K562 (cell line): ENCODE results near the gene LCN1. TPM values are rescaled to one million over a fixed set of nuclear protein-coding genes. Genes with fewer than 3 reads are reported as not detected.

Experiments used
- ATAC-seq: fragments of 200-7000 bp; cut with Tn5 transposase; 3 replicates; pipeline ENCODE4 v1.9.1; 2020; ENCODE audit warnings: moderate library complexity
- BruUV-seq: library from RNA; stranded (reverse); fragments of 400-500 nt; replicated peaks from 2 replicates; lab custom pipeline; 2021; lab: Mats Ljungman, UMichigan
- CTCF ChIA-PET: fragments of 300-600 bp; formaldehyde crosslinking; extraction: SDS; loops from one replicate; lab custom pipeline; 2021; ENCODE audit warnings: low intra/inter-chr PET ratio; lab: Yijun Ruan, JAX
- POLR2A ChIA-PET: fragments of 300-600, 350-650 bp; sonication (Branson Sonifier 250); formaldehyde crosslinking; extraction: SDS; loops from one replicate; lab custom pipeline; 2021; ENCODE audit warnings: antibody characterized with exemption, inconsistent platforms; lab: Yijun Ruan, JAX
- DNase-seq, 4 experiments: peaks; one replicate each; pipeline versions ENCODE4 v3.0.0 to v3.0.0-alpha.2; 2011 to 2018; ENCODE audit warnings: low spot score in 3 of 4, mixed read lengths in 3 of 4; ENCODE audit errors: extremely low read depth in 1 of 4
- FAIRE-seq: peaks from 2 replicates; lab custom pipeline; 2011; peaks lifted over from hg19 to GRCh38; lab: Jason Lieb, UNC
- H2AFZ ChIP-seq: 2 replicates; pipeline ENCODE4 v1.6.0; 2011; ENCODE audit warnings: low read depth, low read length, control low read depth, inconsistent platforms
- H3K27ac ChIP-seq: fragments of 200-600 bp; 3 replicates; pipeline ENCODE4 v1.8.0; 2011; ENCODE audit warnings: low read depth, mild to moderate bottlenecking, control low read depth, inconsistent platforms, low read length, moderate library complexity, mixed read lengths; ENCODE audit errors: extremely low read depth
- H3K27me3 ChIP-seq, 2 experiments: fragments of 300-600 bp in 1 of 2; 2 replicates in 1 of 2; 3 replicates in 1 of 2; pipeline versions ENCODE4 v1.6.0 to v1.8.0; 2011; ENCODE audit warnings: inconsistent platforms in 2 of 2, low read length in 2 of 2, mild to moderate bottlenecking in 1 of 2, mixed read lengths in 1 of 2, moderate library complexity in 1 of 2; ENCODE audit not compliant: control insufficient read depth in 2 of 2, insufficient read depth in 2 of 2
- H3K36me3 ChIP-seq: fragments of 300-600 bp; 3 replicates; pipeline ENCODE4 v1.8.0; 2011; ENCODE audit warnings: mild to moderate bottlenecking, low read length, inconsistent platforms; ENCODE audit not compliant: control insufficient read depth, insufficient read depth
- H3K4me1 ChIP-seq, 2 experiments: fragments of 200-600 bp in 1 of 2; replicated peaks in 1 of 2; 2 replicates in 1 of 2; 3 replicates in 1 of 2; pipeline versions ENCODE4 v1.5.1 to v1.8.0; 2011; ENCODE audit warnings: inconsistent platforms in 2 of 2, low read length in 2 of 2, mild to moderate bottlenecking in 1 of 2, mixed read lengths in 1 of 2, moderate library complexity in 1 of 2; ENCODE audit not compliant: control insufficient read depth in 2 of 2, insufficient read depth in 2 of 2
- H3K4me2 ChIP-seq: 2 replicates; pipeline ENCODE4 v1.6.1; 2011; ENCODE audit warnings: low read length, control low read depth, inconsistent platforms, mixed read lengths; ENCODE audit not compliant: insufficient read depth
- H3K4me3 ChIP-seq: fragments of 200-600 bp; sonication (generic), shearing (Covaris generic); 2 replicates; pipeline ENCODE4 v1.5.1; 2016; ENCODE audit warnings: control low read depth, inconsistent platforms
- H3K79me2 ChIP-seq: fragments of 200-600 bp; 3 replicates; pipeline ENCODE4 v1.8.0; 2011; ENCODE audit warnings: low read length, inconsistent platforms; ENCODE audit not compliant: control insufficient read depth, insufficient read depth
- H3K9ac ChIP-seq, 2 experiments: 2 replicates each; pipeline versions ENCODE4 v1.6.0 to v1.6.1; 2011; ENCODE audit warnings: low read depth in 2 of 2, low read length in 2 of 2, control low read depth in 1 of 2, inconsistent platforms in 1 of 2, mild to moderate bottlenecking in 1 of 2, mixed read lengths in 1 of 2; ENCODE audit not compliant: insufficient read depth in 1 of 2
- H3K9me1 ChIP-seq: one replicate; pipeline ENCODE4 v1.6.0; 2011; ENCODE audit warnings: inconsistent platforms, mild to moderate bottlenecking, low read length, moderate library complexity; ENCODE audit not compliant: control insufficient read depth, insufficient read depth
- H3K9me3 ChIP-seq: replicated peaks from 2 replicates; pipeline ENCODE4 v1.5.1; 2011; ENCODE audit warnings: low read depth, low read length, inconsistent platforms; ENCODE audit not compliant: control insufficient read depth, insufficient read depth
- H4K20me1 ChIP-seq: replicated peaks from 2 replicates; pipeline ENCODE4 v1.6.1; 2011; ENCODE audit warnings: low read length, inconsistent platforms, mixed read lengths; ENCODE audit not compliant: control insufficient read depth, insufficient read depth
- EGR1 ChIP-seq: fragments of 450-650 bp; conservative IDR thresholded peaks from 2 replicates; pipeline ENCODE4 v1.6.1; 2017; ENCODE audit warnings: mild to moderate bottlenecking
- SOX6 ChIP-seq: fragments of 450-650 bp; IDR thresholded peaks from 2 replicates; pipeline ENCODE4 v1.6.1; 2014; ENCODE audit warnings: mild to moderate bottlenecking
- WGBS: fragments of 100-300 bp; shearing (Covaris generic); methylation state at CpG from one replicate; pipeline ENCODE4 v1.1.6; 2016; ENCODE audit warnings: low coverage, mixed read lengths; ENCODE audit not compliant: insufficient coverage; ENCODE audit errors: missing lambda C conversion rate; 5-methylcytosine and 5-hydroxymethylcytosine counted together
- in situ Hi-C: fragments of 300-500 bp; cut with MboI; formaldehyde crosslinking; loops from 4 replicates; pipeline ENCODE4 v1.15.0; 2018; ENCODE audit warnings: inconsistent platforms, mixed read lengths
- intact Hi-C: fragments of 100-400 bp; cut with micrococcal nuclease; formaldehyde crosslinking; loops from 2 replicates; pipeline ENCODE4 v1.14.2; 2022
- polyA plus RNA-seq, 8 experiments: library from polyadenylated mRNA; depleted of rRNA in 4 of 8; stranded (reverse) in 5 of 8; unstranded in 3 of 8; fragments of >200 nt; fragmentation: Nextera tagmentation in 2 of 8; fragmentation: Illumina TruSeq in 1 of 8; extraction: Ambion mirVana in 2 of 8; extraction: Trizol in 1 of 8; gene quantifications; 2 replicates each; pipeline versions ENCODE4 v1.2.1 to v1.2.3, GENCODE V29; 2011 to 2014; ENCODE audit warnings: inconsistent platforms in 1 of 8, missing spikeins in 1 of 8
- total RNA-seq, 7 experiments: library from RNA; depleted of rRNA in 6 of 7; stranded (reverse); fragments of >200 nt in 6 of 7; fragmentation: Illumina TruSeq in 2 of 7; extraction: Trizol in 2 of 7; gene quantifications; 2 replicates each; pipeline versions ENCODE4 v1.2.1 to v1.2.3, GENCODE V29; 2011 to 2021; ENCODE audit warnings: low replicate concordance in 1 of 7
- TF ChIP-seq, protein P1 (sequence below): sonication (generic); formaldehyde crosslinking; IDR thresholded peaks from 2 replicates; pipeline ENCODE4 v1.8.0; 2022; ENCODE audit warnings: mild to moderate bottlenecking, missing genetic modification reagents

LCN1 gene
- total and polyA plus RNA-seq, 9 of the 15 experiments (the other 6 are each of a cell fraction or from before 2014, with no cell fraction given), result not detected

DNA sequence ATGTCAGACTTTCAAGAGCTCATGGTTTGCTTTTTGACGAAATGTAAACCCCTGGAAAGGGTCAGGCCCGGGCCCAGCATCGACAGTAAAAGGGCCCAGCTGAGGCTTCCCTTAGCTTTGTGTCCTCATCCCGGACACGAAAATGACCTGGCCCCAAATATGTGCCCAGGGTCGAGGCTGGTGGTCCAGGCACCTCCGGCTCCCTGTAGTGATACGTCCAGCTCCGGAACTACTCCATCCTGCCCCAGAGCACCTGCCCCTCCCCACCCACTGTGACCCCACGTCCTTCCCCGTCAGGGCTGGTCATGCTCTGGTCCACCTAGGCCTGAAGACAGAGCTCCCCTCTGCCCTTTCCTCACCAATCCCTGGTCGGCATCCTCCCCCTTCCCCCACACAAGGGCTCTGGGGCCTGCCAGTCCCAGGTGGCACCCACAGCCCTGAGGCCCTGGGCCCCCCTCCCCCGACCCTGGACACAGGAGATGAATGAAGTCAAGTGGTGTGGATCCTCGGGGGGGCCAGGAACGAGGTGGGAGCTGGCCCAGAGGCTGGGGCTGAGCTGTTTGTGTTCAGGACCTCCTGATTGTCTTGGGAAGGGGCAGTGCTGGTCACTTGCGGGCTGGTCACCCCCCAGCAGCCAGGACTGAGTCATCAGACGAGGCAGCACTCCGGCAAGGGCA lies 30.9 kb downstream of the LCN1 start (continued):
- TF ChIP-seq, protein P1, sequence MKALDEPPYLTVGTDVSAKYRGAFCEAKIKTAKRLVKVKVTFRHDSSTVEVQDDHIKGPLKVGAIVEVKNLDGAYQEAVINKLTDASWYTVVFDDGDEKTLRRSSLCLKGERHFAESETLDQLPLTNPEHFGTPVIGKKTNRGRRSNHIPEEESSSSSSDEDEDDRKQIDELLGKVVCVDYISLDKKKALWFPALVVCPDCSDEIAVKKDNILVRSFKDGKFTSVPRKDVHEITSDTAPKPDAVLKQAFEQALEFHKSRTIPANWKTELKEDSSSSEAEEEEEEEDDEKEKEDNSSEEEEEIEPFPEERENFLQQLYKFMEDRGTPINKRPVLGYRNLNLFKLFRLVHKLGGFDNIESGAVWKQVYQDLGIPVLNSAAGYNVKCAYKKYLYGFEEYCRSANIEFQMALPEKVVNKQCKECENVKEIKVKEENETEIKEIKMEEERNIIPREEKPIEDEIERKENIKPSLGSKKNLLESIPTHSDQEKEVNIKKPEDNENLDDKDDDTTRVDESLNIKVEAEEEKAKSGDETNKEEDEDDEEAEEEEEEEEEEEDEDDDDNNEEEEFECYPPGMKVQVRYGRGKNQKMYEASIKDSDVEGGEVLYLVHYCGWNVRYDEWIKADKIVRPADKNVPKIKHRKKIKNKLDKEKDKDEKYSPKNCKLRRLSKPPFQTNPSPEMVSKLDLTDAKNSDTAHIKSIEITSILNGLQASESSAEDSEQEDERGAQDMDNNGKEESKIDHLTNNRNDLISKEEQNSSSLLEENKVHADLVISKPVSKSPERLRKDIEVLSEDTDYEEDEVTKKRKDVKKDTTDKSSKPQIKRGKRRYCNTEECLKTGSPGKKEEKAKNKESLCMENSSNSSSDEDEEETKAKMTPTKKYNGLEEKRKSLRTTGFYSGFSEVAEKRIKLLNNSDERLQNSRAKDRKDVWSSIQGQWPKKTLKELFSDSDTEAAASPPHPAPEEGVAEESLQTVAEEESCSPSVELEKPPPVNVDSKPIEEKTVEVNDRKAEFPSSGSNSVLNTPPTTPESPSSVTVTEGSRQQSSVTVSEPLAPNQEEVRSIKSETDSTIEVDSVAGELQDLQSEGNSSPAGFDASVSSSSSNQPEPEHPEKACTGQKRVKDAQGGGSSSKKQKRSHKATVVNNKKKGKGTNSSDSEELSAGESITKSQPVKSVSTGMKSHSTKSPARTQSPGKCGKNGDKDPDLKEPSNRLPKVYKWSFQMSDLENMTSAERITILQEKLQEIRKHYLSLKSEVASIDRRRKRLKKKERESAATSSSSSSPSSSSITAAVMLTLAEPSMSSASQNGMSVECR (CRISPR knock-in tag), result no peak

DNA sequence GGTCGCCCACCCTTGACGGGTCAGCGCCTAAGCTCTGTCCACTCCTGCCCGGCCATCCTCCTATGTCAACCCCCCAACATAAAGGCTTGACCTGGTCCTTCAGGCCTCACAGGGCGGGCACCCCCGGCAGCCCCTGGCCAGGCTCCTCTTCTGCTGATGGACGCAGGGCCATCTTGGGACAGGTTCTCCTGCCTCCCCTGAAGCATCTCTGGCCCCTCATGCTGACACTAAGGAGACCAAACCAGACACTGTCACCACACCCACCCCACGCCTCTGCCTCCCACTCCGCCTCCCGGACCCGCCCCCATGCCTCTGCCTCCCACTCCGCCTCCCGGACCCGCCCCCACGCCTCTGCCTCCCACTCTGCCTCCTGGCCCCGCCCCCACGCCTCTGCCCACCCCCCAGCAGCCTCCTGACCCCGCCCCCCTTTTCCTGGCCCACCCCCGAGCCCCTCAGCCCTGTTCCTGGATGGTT lies 31.5 kb downstream of the LCN1 start:
- H3K4me3 ChIP-seq, result no peak overlapping the region
- DNase-seq, result peak; percentile 50 to 67 (median 61)
- TF ChIP-seq EGR1 (peak; percentile 76), SOX6 (no peak)
- H2AFZ ChIP-seq, result no peak overlapping the region
- no peaks in the 10 kb centered on the region for H3K9me3 ChIP-seq
- no peaks in the 10 kb centered on the region for H3K79me2 ChIP-seq
- peak; percentile 72 for ATAC-seq
- ChIA-PET CTCF (no interaction called here), POLR2A (interaction anchor here (0.7 to 0.9 kb wide), 2 partner anchors 140 to 1209 kb away, joined by 3 read pairs; no protein-coding TSS in a partner anchor)
- no peak for FAIRE-seq
- intact Hi-C loops (no loop called here), in situ Hi-C loops (no loop called here)
- 17% methylated on average over 7 of the region's 19 CpGs for WGBS
- no peak overlapping the region for H3K4me2 ChIP-seq
- H3K4me1 ChIP-seq, result peaks cover 5 to 26% of the 10 kb centered on the region in 2 experiments; a peak in 3 of 5 replicates
- H4K20me1 ChIP-seq, result 0 out of 2 replicates have a peak, but pooled peaks cover 3% of the 10 kb centered on the region
- H3K9ac ChIP-seq, result peak overlapping the region in 1 of 2 experiments; percentile 55; a peak in 1 of 4 replicates
- H3K27ac ChIP-seq, result no peak overlapping the region
- peaks cover 21 to 57% of the 10 kb centered on the region in 2 experiments; a peak in 4 of 5 replicates for H3K27me3 ChIP-seq
- BruUV-seq, result no TSS peak
- no peaks in the 10 kb centered on the region for H3K9me1 ChIP-seq
- H3K36me3 ChIP-seq, result no peaks in the 10 kb centered on the region
